Neutrophil (primary cell): ENCODE data around the gene LRMDA.

Source experiments
- H3K27ac ChIP-seq: fragments of 200-600 bp; sonication (generic); 2 replicates; pipeline ENCODE4 v1.5.1; 2016; ENCODE audit warnings: mild to moderate bottlenecking, moderate library complexity
- H3K27me3 ChIP-seq: fragments of 200-600 bp; sonication (generic); 2 replicates; pipeline ENCODE4 v1.6.0; 2016; ENCODE audit warnings: mild to moderate bottlenecking
- H3K36me3 ChIP-seq: fragments of 200-600 bp; sonication (generic); 2 replicates; pipeline ENCODE4 v1.5.1; 2017
- H3K4me1 ChIP-seq, 2 experiments: fragments of 200-600 bp in 1 of 2; sonication (generic) in 1 of 2; 1 replicate in 1 of 2; 2 replicates in 1 of 2; pipeline versions ENCODE4 v1.5.1 to v1.6.1; 2013 to 2016; ENCODE audit warnings: low read depth in 1 of 2, low read length in 1 of 2, mild to moderate bottlenecking in 1 of 2, moderate library complexity in 1 of 2; ENCODE audit not compliant: control insufficient read depth in 1 of 2, insufficient read depth in 1 of 2
- H3K4me3 ChIP-seq, 2 experiments: fragments of 200-600 bp in 1 of 2; sonication (generic) in 1 of 2; 1 replicate in 1 of 2; 2 replicates in 1 of 2; pipeline ENCODE4 v1.5.1; 2013 to 2016; ENCODE audit warnings: low read depth in 1 of 2, low read length in 1 of 2, mild to moderate bottlenecking in 1 of 2, moderate library complexity in 1 of 2
- H3K9me3 ChIP-seq: fragments of 200-600 bp; sonication (generic); 2 replicates; pipeline ENCODE4 v1.5.1; 2016
- CTCF ChIP-seq: fragments of 200-600 bp; sonication (generic); IDR thresholded peaks from 2 replicates; pipeline ENCODE4 v1.5.1; 2016; ENCODE audit warnings: antibody characterized with exemption

The LRMDA gene

GRCh38 chr10:76255241-76255640 lies 823.8 kb downstream of the LRMDA start:
- Histone ChIP-seq H3K4me1 (peaks cover 5 to 13% of the 10 kb centered on the region in 2 experiments), H3K27ac (no peak overlapping the region)

GRCh38 chr10:76257816-76258215 lies 826.4 kb downstream of the LRMDA start:
- TF ChIP-seq CTCF, result no peak
- Histone ChIP-seq H3K36me3 (no peaks in the 10 kb centered on the region), H3K9me3 (no peaks in the 10 kb centered on the region), H3K27ac (no peak overlapping the region), H3K27me3 (no peaks in the 10 kb centered on the region), H3K4me1 (peaks cover under 1 to 4% of the 10 kb centered on the region in 2 experiments), H3K4me3 (no peak overlapping the region)

More at GRCh38 chr10:76255241-76255640, 823.8 kb downstream of the LRMDA start:
- H3K4me3 ChIP-seq, result no peak overlapping the region
- H3K9me3 ChIP-seq, result no peaks in the 10 kb centered on the region
- no peak for TF ChIP-seq CTCF
- H3K27me3 ChIP-seq, result no peaks in the 10 kb centered on the region
- no peaks in the 10 kb centered on the region for H3K36me3 ChIP-seq

- Histone ChIP-seq H3K27me3 (no peaks in the 10 kb centered on the region), H3K36me3 (no peaks in the 10 kb centered on the region), H3K4me1 (peaks cover 14 to 34% of the 10 kb centered on the region in 2 experiments), H3K27ac (no peak overlapping the region), H3K4me3 (no peak overlapping the region), H3K9me3 (no peaks in the 10 kb centered on the region)
- TF ChIP-seq CTCF, result no peak
Measured at GRCh38 chr10:76265441-76266113, 834.2 kb downstream of the LRMDA start.

- Histone ChIP-seq H3K36me3 (no peaks in the 10 kb centered on the region), H3K27ac (no peak overlapping the region), H3K4me3 (no peak overlapping the region), H3K9me3 (no peaks in the 10 kb centered on the region), H3K27me3 (no peaks in the 10 kb centered on the region), H3K4me1 (peaks cover 15 to 36% of the 10 kb centered on the region in 2 experiments)
- no peak for TF ChIP-seq CTCF
Measured at GRCh38 chr10:76268530-76268929, 837.1 kb downstream of the LRMDA start.

GRCh38 chr10:76268954-76269353 lies 837.5 kb downstream of the LRMDA start:
- TF ChIP-seq CTCF, result no peak
- no peak overlapping the region for H3K4me3 ChIP-seq
- H3K9me3 ChIP-seq, result no peaks in the 10 kb centered on the region
- no peaks in the 10 kb centered on the region for H3K27me3 ChIP-seq
- peaks cover 15 to 36% of the 10 kb centered on the region in 2 experiments for H3K4me1 ChIP-seq
- H3K36me3 ChIP-seq, result no peaks in the 10 kb centered on the region
- H3K27ac ChIP-seq, result no peak overlapping the region
